C4-2B (cell line): ENCODE results near the gene F13A1.

Experiments
- ZFX ChIP-seq: fragments of 450-650 bp; IDR thresholded peaks from 2 replicates; pipeline ENCODE4 v1.6.1; 2017
- TF ChIP-seq, protein P1 (sequence below): fragments of 450-650 bp; conservative IDR thresholded peaks from 2 replicates; pipeline ENCODE4 v1.5.1; 2017; ENCODE audit warnings: mild to moderate bottlenecking

DNA sequence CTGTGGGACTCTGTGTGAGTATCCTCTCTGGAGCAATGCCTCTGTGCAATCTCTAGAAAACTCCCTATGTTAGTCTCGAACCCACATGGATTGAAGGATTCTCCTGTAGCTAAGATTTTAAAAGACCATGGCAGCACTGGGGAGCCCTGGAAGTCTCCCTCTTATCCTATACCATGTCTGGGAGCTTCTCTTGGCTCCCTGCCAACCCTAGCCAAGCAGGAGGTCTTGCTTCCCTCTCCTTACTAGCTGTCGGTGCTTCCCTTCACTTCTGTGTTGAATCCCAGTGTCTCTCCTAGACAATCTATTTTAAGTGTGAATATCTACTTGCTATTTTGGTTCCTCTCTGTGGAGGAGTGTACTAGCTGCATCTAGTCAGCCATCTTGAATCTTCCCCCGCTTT is 195.0 kb downstream of the F13A1 start:
- TF ChIP-seq, protein P1, sequence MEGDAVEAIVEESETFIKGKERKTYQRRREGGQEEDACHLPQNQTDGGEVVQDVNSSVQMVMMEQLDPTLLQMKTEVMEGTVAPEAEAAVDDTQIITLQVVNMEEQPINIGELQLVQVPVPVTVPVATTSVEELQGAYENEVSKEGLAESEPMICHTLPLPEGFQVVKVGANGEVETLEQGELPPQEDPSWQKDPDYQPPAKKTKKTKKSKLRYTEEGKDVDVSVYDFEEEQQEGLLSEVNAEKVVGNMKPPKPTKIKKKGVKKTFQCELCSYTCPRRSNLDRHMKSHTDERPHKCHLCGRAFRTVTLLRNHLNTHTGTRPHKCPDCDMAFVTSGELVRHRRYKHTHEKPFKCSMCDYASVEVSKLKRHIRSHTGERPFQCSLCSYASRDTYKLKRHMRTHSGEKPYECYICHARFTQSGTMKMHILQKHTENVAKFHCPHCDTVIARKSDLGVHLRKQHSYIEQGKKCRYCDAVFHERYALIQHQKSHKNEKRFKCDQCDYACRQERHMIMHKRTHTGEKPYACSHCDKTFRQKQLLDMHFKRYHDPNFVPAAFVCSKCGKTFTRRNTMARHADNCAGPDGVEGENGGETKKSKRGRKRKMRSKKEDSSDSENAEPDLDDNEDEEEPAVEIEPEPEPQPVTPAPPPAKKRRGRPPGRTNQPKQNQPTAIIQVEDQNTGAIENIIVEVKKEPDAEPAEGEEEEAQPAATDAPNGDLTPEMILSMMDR = no peak
- TF ChIP-seq ZFX = no peak
